IMR-90 (cell line): Measurements from ENCODE around the gene MAGEC3. TPM values are rescaled to one million over a fixed set of nuclear protein-coding genes. Genes with fewer than 3 reads are reported as not detected.

Source experiments
- ATAC-seq: fragments of 200-7000 bp; cut with Tn5 transposase; 2 replicates; pipeline ENCODE4 v1.9.1; 2020; ENCODE audit warnings: low read depth, mild to moderate bottlenecking, moderate library complexity
- BruUV-seq: library from RNA; stranded (reverse); fragments of 400-500 nt; replicated peaks from 2 replicates; lab custom pipeline; 2021; lab: Mats Ljungman, UMichigan
- CTCF ChIA-PET: fragments of 300-600 bp; formaldehyde crosslinking; extraction: SDS; loops from one replicate; lab custom pipeline; 2021; ENCODE audit warnings: antibody characterized with exemption; lab: Yijun Ruan, JAX
- POLR2A ChIA-PET: fragments of 300-600 bp; sonication (Branson Sonifier 250); formaldehyde crosslinking; loops from one replicate; lab custom pipeline; 2022; ENCODE audit warnings: antibody characterized with exemption; ENCODE audit not compliant: unreplicated experiment; lab: Charles Lee
- DNase-seq: peaks from one replicate; pipeline ENCODE4 v3.0.0; 2013
- H2AFZ ChIP-seq: replicated peaks from 2 replicates; pipeline ENCODE3; 2013; ENCODE audit warnings: low read length, mild to moderate bottlenecking; ENCODE audit not compliant: poor library complexity
- H2AK5ac ChIP-seq: 2 replicates; pipeline ENCODE4 v1.6.1; 2013; ENCODE audit warnings: low read depth, low read length, inconsistent platforms
- H2AK9ac ChIP-seq: replicated peaks from 2 replicates; pipeline ENCODE3; 2013; ENCODE audit warnings: mild to moderate bottlenecking, low read depth, low read length, moderate library complexity; ENCODE audit not compliant: poor library complexity
- H2BK120ac ChIP-seq: 2 replicates; pipeline ENCODE4 v1.6.1; 2013; ENCODE audit warnings: low read depth, low read length, inconsistent platforms
- H2BK15ac ChIP-seq: 3 replicates; pipeline ENCODE4 v1.6.1; 2013; ENCODE audit warnings: low read depth, low read length, inconsistent platforms
- H2BK20ac ChIP-seq: 2 replicates; pipeline ENCODE4 v1.6.1; 2013; ENCODE audit warnings: low read depth, mild to moderate bottlenecking, inconsistent platforms, low read length, moderate library complexity
- H2BK5ac ChIP-seq: 2 replicates; pipeline ENCODE4 v1.6.1; 2013; ENCODE audit warnings: mild to moderate bottlenecking, low read depth, low read length, inconsistent platforms; ENCODE audit not compliant: poor library complexity, severe bottlenecking
- H3K14ac ChIP-seq: replicated peaks from 2 replicates; pipeline ENCODE4 v1.6.1; 2013; ENCODE audit warnings: low read depth, low read length, inconsistent platforms
- H3K18ac ChIP-seq: 2 replicates; pipeline ENCODE4 v1.6.1; 2013; ENCODE audit warnings: low read depth, low read length, control low read depth
- H3K23ac ChIP-seq: 2 replicates; pipeline ENCODE4 v1.6.1; 2013; ENCODE audit warnings: low read depth, low read length, inconsistent platforms
- H3K27ac ChIP-seq: 2 replicates; pipeline ENCODE4 v1.5.1; 2013; ENCODE audit warnings: mild to moderate bottlenecking, control low read depth, low read length; ENCODE audit not compliant: insufficient read depth
- H3K27me3 ChIP-seq: 2 replicates; pipeline ENCODE4 v1.6.1; 2013; ENCODE audit warnings: low read length; ENCODE audit not compliant: control insufficient read depth, insufficient read depth
- H3K36me3 ChIP-seq: 2 replicates; pipeline ENCODE4 v1.6.1; 2013; ENCODE audit warnings: low read length, mixed read lengths; ENCODE audit not compliant: control insufficient read depth, insufficient read depth
- H3K4ac ChIP-seq: 2 replicates; pipeline ENCODE4 v1.6.1; 2013; ENCODE audit warnings: low read depth, low read length, inconsistent platforms
- H3K4me1 ChIP-seq: 2 replicates; pipeline ENCODE4 v1.6.1; 2013; ENCODE audit warnings: low read length, mixed read lengths; ENCODE audit not compliant: control insufficient read depth, insufficient read depth
- H3K4me2 ChIP-seq: 2 replicates; pipeline ENCODE4 v1.6.1; 2013; ENCODE audit warnings: low read depth, mild to moderate bottlenecking, control low read depth, low read length, moderate library complexity
- H3K4me3 ChIP-seq: 2 replicates; pipeline ENCODE4 v1.5.1; 2013; ENCODE audit warnings: low read depth, mild to moderate bottlenecking, control low read depth, low read length, moderate library complexity; ENCODE audit not compliant: insufficient read depth
- H3K56ac ChIP-seq: 2 replicates; pipeline ENCODE4 v1.6.1; 2013; ENCODE audit warnings: low read length, inconsistent platforms; ENCODE audit not compliant: insufficient read depth; ENCODE audit errors: extremely low read depth
- H3K79me1 ChIP-seq, 2 experiments: 2 replicates each; pipeline ENCODE4 v1.6.1; 2013; ENCODE audit warnings: low read length in 2 of 2, inconsistent platforms in 1 of 2, low read depth in 1 of 2
- H3K9ac ChIP-seq: 2 replicates; pipeline ENCODE4 v1.6.1; 2013; ENCODE audit warnings: low read depth, low read length, control low read depth
- H3K9me1 ChIP-seq: 2 replicates; pipeline ENCODE4 v1.6.1; 2013; ENCODE audit warnings: low read length, inconsistent platforms; ENCODE audit not compliant: insufficient read depth
- H3K9me3 ChIP-seq: 2 replicates; pipeline ENCODE4 v1.6.1; 2013; ENCODE audit warnings: low read length; ENCODE audit not compliant: control insufficient read depth, insufficient read depth
- H4K20me1 ChIP-seq: 2 replicates; pipeline ENCODE4 v1.6.1; 2013; ENCODE audit warnings: low read length, inconsistent platforms; ENCODE audit not compliant: insufficient read depth
- H4K5ac ChIP-seq: 2 replicates; pipeline ENCODE4 v1.6.1; 2013; ENCODE audit warnings: mild to moderate bottlenecking, low read depth, low read length, control low read depth
- H4K8ac ChIP-seq, 2 experiments: 2 replicates each; pipeline ENCODE4 v1.6.1; 2013; ENCODE audit warnings: low read depth in 2 of 2, low read length in 2 of 2, control low read depth in 1 of 2, inconsistent platforms in 1 of 2
- H4K91ac ChIP-seq: 2 replicates; pipeline ENCODE4 v1.6.1; 2013; ENCODE audit warnings: low read depth, low read length, inconsistent platforms; ENCODE audit not compliant: insufficient read depth
- BHLHE40 ChIP-seq: fragments of 150-350 bp; IDR thresholded peaks from 2 replicates; pipeline ENCODE4 v1.6.1; 2016; ENCODE audit warnings: mild to moderate bottlenecking, low read depth, low read length
- CEBPB ChIP-seq: IDR thresholded peaks from 2 replicates; pipeline ENCODE4 v1.6.1; 2012; ENCODE audit warnings: low read depth, low read length, improper control_type of control experiment
- CHD1 ChIP-seq: IDR thresholded peaks from 2 replicates; pipeline ENCODE4 v1.6.1; 2012; ENCODE audit warnings: low read depth, low read length, improper control_type of control experiment
- CTCF ChIP-seq: conservative IDR thresholded peaks from 2 replicates; pipeline ENCODE4 v1.5.1; 2012; ENCODE audit warnings: mild to moderate bottlenecking, low read depth, low read length, improper control_type of control experiment
- ELK1 ChIP-seq: fragments of 150-350 bp; IDR thresholded peaks from 2 replicates; pipeline ENCODE4 v1.6.1; 2016; ENCODE audit warnings: low read depth, mild to moderate bottlenecking, low read length, moderate library complexity, borderline replicate concordance
- FOS ChIP-seq: fragments of 150-350 bp; IDR thresholded peaks from 2 replicates; pipeline ENCODE4 v1.6.1; 2016; ENCODE audit warnings: low read depth, low read length
- MAFK ChIP-seq: IDR thresholded peaks from 2 replicates; pipeline ENCODE4 v1.6.1; 2012; ENCODE audit warnings: low read depth, low read length, improper control_type of control experiment
- MAZ ChIP-seq: IDR thresholded peaks from 2 replicates; pipeline ENCODE4 v1.6.1; 2012; ENCODE audit warnings: low read depth, mild to moderate bottlenecking, low read length, improper control_type of control experiment, moderate library complexity, borderline replicate concordance
- MXI1 ChIP-seq: IDR thresholded peaks from 2 replicates; pipeline ENCODE4 v1.6.1; 2012; ENCODE audit warnings: low read depth, mild to moderate bottlenecking, low read length, moderate library complexity, borderline replicate concordance
- NFE2L2 ChIP-seq: fragments of 150-350 bp; IDR thresholded peaks from 2 replicates; pipeline ENCODE4 v1.6.1; 2016; ENCODE audit warnings: low read depth, mild to moderate bottlenecking, low read length
- POLR2A ChIP-seq: IDR thresholded peaks from 2 replicates; pipeline ENCODE4 v1.6.1; 2012; ENCODE audit warnings: mild to moderate bottlenecking, low read depth, low read length
- RAD21 ChIP-seq: IDR thresholded peaks from 2 replicates; pipeline ENCODE4 v1.6.1; 2012; ENCODE audit warnings: low read length, improper control_type of control experiment
- RCOR1 ChIP-seq: IDR thresholded peaks from 2 replicates; pipeline ENCODE4 v1.6.1; 2012; ENCODE audit warnings: mild to moderate bottlenecking, low read length, improper control_type of control experiment; ENCODE audit not compliant: insufficient replicate concordance
- SMC3 ChIP-seq: fragments of 150-350 bp; IDR thresholded peaks from 2 replicates; pipeline ENCODE4 v1.6.1; 2016; ENCODE audit warnings: low read depth, mild to moderate bottlenecking, antibody characterized with exemption, low read length, moderate library complexity
- USF2 ChIP-seq: fragments of 150-350 bp; IDR thresholded peaks from 2 replicates; pipeline ENCODE4 v1.6.1; 2017; ENCODE audit warnings: mild to moderate bottlenecking, antibody characterized with exemption, low read length, low read depth
- WGBS, 2 experiments: methylation state at CpG; one replicate each; pipeline versions ENCODE4 v1.1.5 to v1.1.7; 2013; ENCODE audit warnings: missing lambda C conversion rate in 2 of 2; ENCODE audit not compliant: insufficient read length in 1 of 2; ENCODE audit errors: extremely low coverage in 2 of 2; 5-methylcytosine and 5-hydroxymethylcytosine counted together
- dilution Hi-C: fragments of 300-500 bp; cut with HindIII; formaldehyde crosslinking; loops from one replicate; pipeline ENCODE4 v1.14.3; 2018; ENCODE audit warnings: low sequenced_read_pairs; ENCODE audit not compliant: unreplicated experiment
- in situ Hi-C: fragments of 300-500 bp; cut with MboI; formaldehyde crosslinking; loops from 3 replicates; pipeline ENCODE4 v1.14.3; 2019; ENCODE audit warnings: low sequenced_read_pairs, inconsistent platforms, mixed read lengths
- intact Hi-C: fragments of 100-400 bp; cut with micrococcal nuclease; formaldehyde crosslinking; loops from 2 replicates; pipeline ENCODE4 v1.10.0; 2022
- polyA plus RNA-seq, 3 experiments: library from polyadenylated mRNA; depleted of rRNA; stranded (reverse); fragments of >200 nt; gene quantifications; 2 replicates each; pipeline ENCODE4 v1.2.3, GENCODE V29; 2012; ENCODE audit warnings: low replicate concordance in 1 of 3
- total RNA-seq: library from RNA; depleted of rRNA; stranded (reverse); fragments of >200 nt; gene quantifications from 2 replicates; pipeline ENCODE4 v1.2.3, GENCODE V29; 2012

MAGEC3 gene
- total and polyA plus RNA-seq, 2 of the 4 experiments (the other 2 are of a cell fraction): not detected

- Histone ChIP-seq H3K56ac (no peak overlapping the region), H4K5ac (no peak overlapping the region), H2BK5ac (no peak overlapping the region), H2BK15ac (no peak overlapping the region), H3K18ac (no peak overlapping the region), H2BK20ac (no peak overlapping the region), H3K9ac (no peak overlapping the region), H3K9me1 (no peaks in the 10 kb centered on the region), H2BK120ac (no peak overlapping the region), H3K14ac (no peak overlapping the region), H4K8ac (no peak overlapping the region), H2AK9ac (no peak overlapping the region), H3K4me2 (no peak overlapping the region), H2AK5ac (no peak overlapping the region), H3K27ac (no peak overlapping the region), H3K4me1 (no peaks in the 10 kb centered on the region), H3K23ac (no peak overlapping the region), H3K4ac (no peak overlapping the region), H4K20me1 (no peaks in the 10 kb centered on the region), H4K91ac (no peak overlapping the region), H3K9me3 (peaks cover 2% of the 10 kb centered on the region; the same call in 1 of the 2 replicates), H2AFZ (no peak overlapping the region), H3K27me3 (no peaks in the 10 kb centered on the region), H3K4me3 (no peak overlapping the region), H3K79me1 (no peaks in the 10 kb centered on the region), H3K36me3 (no peaks in the 10 kb centered on the region)
- WGBS, 2 experiments: no CpG with 5 or more reads among the region's 2 CpGs
- intact Hi-C loops: loop anchor here (5.0 kb wide), 1 partner anchor 1018 kb away; no protein-coding TSS in a partner anchor
- no peak for DNase-seq
- in situ Hi-C loops: no loop called here
- ATAC-seq: no peak
- BruUV-seq: no TSS peak
- ChIA-PET CTCF (no interaction called here), POLR2A (no interaction called here)
- TF ChIP-seq POLR2A (no peak), SMC3 (no peak), CHD1 (no peak), MAFK (no peak), RCOR1 (no peak), USF2 (no peak), MAZ (no peak), NFE2L2 (no peak), FOS (no peak), ELK1 (no peak), CEBPB (no peak), MXI1 (no peak), CTCF (no peak), RAD21 (no peak), BHLHE40 (no peak)
- dilution Hi-C loops: no loop called here
Observed at GRCh38 chrX:141935645-141936044, 97.5 kb downstream of the MAGEC3 start.
